ENCODE measurements around the gene DSC2. TPM values are rescaled to one million over a fixed set of nuclear protein-coding genes. Genes with fewer than 3 reads are reported as not detected.
"Not testable (repeated sequence)": the region's sequence is repeated elsewhere in the genome, so short reads cannot be mapped to it uniquely, and the experiment has no call there.

Gene DSC2
- total and polyA plus RNA-seq, 2 donors from 2014 or later: 4.1 to 19.8 TPM

DNA sequence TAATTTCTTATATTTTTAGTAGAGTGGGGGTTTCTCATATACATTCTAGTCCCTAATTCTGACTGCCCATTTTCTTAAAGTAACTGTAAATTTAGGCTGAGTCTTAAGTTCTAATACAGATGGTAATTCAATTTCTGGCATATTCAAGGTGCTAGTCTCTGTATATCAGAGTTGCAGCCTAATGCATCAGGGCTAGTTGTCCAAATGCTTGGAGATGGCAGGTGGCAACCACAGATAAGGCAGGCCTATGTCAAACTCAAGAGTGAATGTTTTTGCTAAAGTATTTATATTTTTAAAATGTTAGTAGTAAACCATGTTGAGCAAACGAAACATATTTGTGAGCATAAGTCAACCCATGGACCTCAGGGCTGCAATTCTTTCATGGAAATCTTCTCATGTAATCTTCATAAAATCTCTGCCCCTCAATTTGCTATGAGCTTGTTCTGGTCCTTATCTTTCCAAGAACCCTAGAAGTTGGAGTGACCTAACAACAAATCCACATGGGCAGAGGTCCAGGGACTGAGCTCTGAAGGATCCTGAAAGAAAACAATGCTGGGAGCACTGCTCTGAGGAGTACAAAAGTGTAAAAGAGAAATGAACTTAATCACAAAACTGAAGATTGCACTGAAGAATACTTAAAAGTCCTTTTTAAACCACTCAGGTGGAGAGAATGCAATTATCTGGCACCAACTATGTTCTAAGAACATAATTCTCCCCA, 27.3 kb upstream of the DSC2 start:
- no peaks in the 10 kb centered on the region for H3K9me3 ChIP-seq (ENCODE audit: control insufficient read depth in 2 of 3, insufficient read depth in 1 of 3, low read length in 3 of 3)
- H3K4me1 ChIP-seq (ENCODE audit: control insufficient read depth in 2 of 3, insufficient read depth in 2 of 3, low read depth in 1 of 3, low read length in 3 of 3): no peaks in the 10 kb centered on the region
- no peaks in the 10 kb centered on the region for H3K27me3 ChIP-seq (ENCODE audit: control insufficient read depth, insufficient read depth, low read length)
- TF ChIP-seq, protein P1, sequence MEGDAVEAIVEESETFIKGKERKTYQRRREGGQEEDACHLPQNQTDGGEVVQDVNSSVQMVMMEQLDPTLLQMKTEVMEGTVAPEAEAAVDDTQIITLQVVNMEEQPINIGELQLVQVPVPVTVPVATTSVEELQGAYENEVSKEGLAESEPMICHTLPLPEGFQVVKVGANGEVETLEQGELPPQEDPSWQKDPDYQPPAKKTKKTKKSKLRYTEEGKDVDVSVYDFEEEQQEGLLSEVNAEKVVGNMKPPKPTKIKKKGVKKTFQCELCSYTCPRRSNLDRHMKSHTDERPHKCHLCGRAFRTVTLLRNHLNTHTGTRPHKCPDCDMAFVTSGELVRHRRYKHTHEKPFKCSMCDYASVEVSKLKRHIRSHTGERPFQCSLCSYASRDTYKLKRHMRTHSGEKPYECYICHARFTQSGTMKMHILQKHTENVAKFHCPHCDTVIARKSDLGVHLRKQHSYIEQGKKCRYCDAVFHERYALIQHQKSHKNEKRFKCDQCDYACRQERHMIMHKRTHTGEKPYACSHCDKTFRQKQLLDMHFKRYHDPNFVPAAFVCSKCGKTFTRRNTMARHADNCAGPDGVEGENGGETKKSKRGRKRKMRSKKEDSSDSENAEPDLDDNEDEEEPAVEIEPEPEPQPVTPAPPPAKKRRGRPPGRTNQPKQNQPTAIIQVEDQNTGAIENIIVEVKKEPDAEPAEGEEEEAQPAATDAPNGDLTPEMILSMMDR (IDR thresholded peaks at IDR 0.05; ENCODE audit: borderline replicate concordance, extremely low read depth, insufficient read depth): no peak
- no peaks in the 10 kb centered on the region for H3K36me3 ChIP-seq (ENCODE audit: control insufficient read depth in 2 of 3, insufficient read depth in 3 of 3, low read length in 3 of 3)
- no peak for FAIRE-seq
- no peak for DNase-seq
- H3K9ac ChIP-seq (ENCODE audit: low read length in 3 of 3): no peak overlapping the region
- H3K4me3 ChIP-seq (ENCODE audit: low read length in 3 of 3): no peak overlapping the region
- intact Hi-C loops (cut with DNase I): no loop called here
- no peak overlapping the region for H3K27ac ChIP-seq (ENCODE audit: low read depth in 2 of 2, low read length in 2 of 2)

- Histone ChIP-seq H3K9ac (ENCODE audit: low read length in 3 of 3) (no peak overlapping the region), H3K36me3 (ENCODE audit: control insufficient read depth in 2 of 3, insufficient read depth in 3 of 3, low read length in 3 of 3) (no peaks in the 10 kb centered on the region), H3K27ac (ENCODE audit: low read depth in 2 of 2, low read length in 2 of 2) (no peak overlapping the region), H3K27me3 (ENCODE audit: control insufficient read depth, insufficient read depth, low read length) (no peaks in the 10 kb centered on the region), H3K4me3 (ENCODE audit: low read length in 3 of 3) (no peak overlapping the region), H3K9me3 (ENCODE audit: control insufficient read depth in 2 of 3, insufficient read depth in 1 of 3, low read length in 3 of 3) (no peaks in the 10 kb centered on the region), H3K4me1 (ENCODE audit: control insufficient read depth in 2 of 3, insufficient read depth in 2 of 3, low read depth in 1 of 3, low read length in 3 of 3) (no peaks in the 10 kb centered on the region)
- intact Hi-C loops (cut with DNase I): no loop called here
- DNase-seq (no peak), FAIRE-seq (no peak)
- TF ChIP-seq, protein P1 (IDR thresholded peaks at IDR 0.05; ENCODE audit: borderline replicate concordance, extremely low read depth, insufficient read depth): no peak
Measured at GRCh38 chr18:31125878-31126277, 23.7 kb upstream of the DSC2 start.

- intact Hi-C loops (cut with DNase I); H3K27me3 ChIP-seq (ENCODE audit: control insufficient read depth, insufficient read depth, low read length); H3K4me1 ChIP-seq (ENCODE audit: control insufficient read depth in 2 of 3, insufficient read depth in 2 of 3, low read depth in 1 of 3, low read length in 3 of 3); H3K27ac ChIP-seq (ENCODE audit: low read depth in 2 of 2, low read length in 2 of 2); H3K36me3 ChIP-seq (ENCODE audit: control insufficient read depth in 2 of 3, insufficient read depth in 3 of 3, low read length in 3 of 3); FAIRE-seq; H3K9me3 ChIP-seq (ENCODE audit: control insufficient read depth in 2 of 3, insufficient read depth in 1 of 3, low read length in 3 of 3); H3K4me3 ChIP-seq (ENCODE audit: low read length in 3 of 3); DNase-seq; H3K9ac ChIP-seq (ENCODE audit: low read length in 3 of 3): not testable (repeated sequence)
Measured at GRCh38 chr18:31123125-31123524, 20.9 kb upstream of the DSC2 start.

- Histone ChIP-seq H3K36me3 (ENCODE audit: control insufficient read depth in 2 of 3, insufficient read depth in 3 of 3, low read length in 3 of 3) (no peaks in the 10 kb centered on the region), H3K9me3 (ENCODE audit: control insufficient read depth in 2 of 3, insufficient read depth in 1 of 3, low read length in 3 of 3) (no peaks in the 10 kb centered on the region), H3K4me1 (ENCODE audit: control insufficient read depth in 2 of 3, insufficient read depth in 2 of 3, low read depth in 1 of 3, low read length in 3 of 3) (no peaks in the 10 kb centered on the region), H3K9ac (ENCODE audit: low read length in 3 of 3) (no peak overlapping the region), H3K27me3 (ENCODE audit: control insufficient read depth, insufficient read depth, low read length) (no peaks in the 10 kb centered on the region), H3K4me3 (ENCODE audit: low read length in 3 of 3) (no peak overlapping the region), H3K27ac (ENCODE audit: low read depth in 2 of 2, low read length in 2 of 2) (no peak overlapping the region)
- TF ChIP-seq, protein P1 (IDR thresholded peaks at IDR 0.05; ENCODE audit: borderline replicate concordance, extremely low read depth, insufficient read depth): no peak
- no peak for FAIRE-seq
- DNase-seq: no peak
- intact Hi-C loops (cut with DNase I): no loop called here
Measured at GRCh38 chr18:31120594-31120993, 18.4 kb upstream of the DSC2 start.
